ENCODE measurements around the gene CHP2. TPM values are rescaled to one million over a fixed set of nuclear protein-coding genes. Genes with fewer than 3 reads are reported as not detected.
A peak's percentile ranks its signal among the peaks of the same experiment; 100 is the strongest.
"Not testable (repeated sequence)": the region's sequence is repeated elsewhere in the genome, so short reads cannot be mapped to it uniquely, and the experiment has no call there.

Gene CHP2
- not detected in 2 replicates for total RNA-seq (2014; rRNA removed; shearing (Covaris generic))

DNA sequence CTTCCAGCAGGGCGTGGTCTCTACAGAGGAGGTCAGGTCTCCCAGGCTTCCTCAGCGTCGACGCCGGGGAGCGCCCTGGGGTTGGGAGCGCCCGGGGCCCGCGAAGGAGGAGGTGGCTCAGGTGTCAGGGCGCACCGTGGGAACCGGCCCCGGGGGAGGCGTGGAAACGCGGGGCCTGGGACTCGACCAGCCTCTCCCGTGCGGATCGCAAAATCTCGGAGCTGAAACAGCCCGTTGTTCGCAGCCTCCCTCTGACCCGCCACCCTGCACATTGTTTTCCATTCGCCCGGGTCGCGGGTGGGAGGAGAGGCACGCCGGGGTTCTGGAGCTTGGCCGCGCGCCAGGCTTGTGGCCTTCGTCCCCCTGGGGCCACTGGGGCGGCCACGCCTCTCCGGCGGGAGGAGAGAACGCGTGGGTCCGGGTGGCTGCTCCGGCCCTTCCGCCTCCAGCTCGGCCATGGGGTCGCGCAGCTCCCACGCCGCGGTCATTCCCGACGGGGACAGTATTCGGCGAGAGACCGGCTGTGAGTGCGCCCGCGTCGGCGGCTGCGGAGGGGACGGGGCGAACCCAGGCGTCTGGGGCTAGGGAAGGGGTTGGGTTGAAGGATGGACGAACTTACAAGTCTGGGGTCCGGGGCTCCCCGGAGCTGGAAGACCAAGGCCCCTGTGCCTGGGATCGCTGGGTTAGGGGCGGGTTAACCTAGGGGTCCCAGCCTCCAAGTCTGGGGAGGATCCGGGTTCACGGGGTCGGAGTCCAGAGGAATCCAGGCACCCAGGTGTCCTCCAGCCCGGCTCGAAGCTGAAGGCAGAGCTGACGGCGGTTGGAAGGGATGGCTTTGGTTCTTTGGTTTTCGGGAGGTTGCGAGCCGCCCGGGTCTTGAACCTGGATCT lies at the start of gene CHP2:
Gene CHP2 (plus strand): TSS at position 433 of the 890 bp plus-strand sequence. CDS start 24 bp downstream, at position 457.
- Histone ChIP-seq H3K4me1 (replicated peaks) (no peaks in the 10 kb centered on the region), H3K27ac (no peak within 1 kb of the TSS)

DNA sequence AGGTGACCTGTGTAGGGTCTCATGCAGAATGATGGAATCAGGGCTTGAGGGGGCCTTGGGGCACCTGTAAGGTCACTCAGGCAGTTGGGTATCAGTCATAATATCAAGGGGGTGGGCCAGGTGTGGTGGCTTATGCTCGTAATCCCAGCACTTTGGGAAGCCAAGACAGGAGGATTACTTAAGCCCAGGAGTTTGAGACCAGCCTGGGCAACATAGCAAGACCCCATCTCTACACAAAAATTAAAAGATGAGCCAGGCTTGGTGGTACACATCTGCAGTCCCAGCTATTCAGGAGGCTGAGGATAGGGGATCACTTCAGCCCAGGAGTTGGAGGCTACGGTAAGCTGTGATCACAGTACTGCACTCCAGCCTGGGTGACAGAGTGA lies 49.3 kb upstream of the CHP2 start:
- Histone ChIP-seq H3K27me3 (replicated peaks) (no peaks in the 10 kb centered on the region), H3K4me3 (no peak overlapping the region), H3K9me3 (replicated peaks) (peaks cover under 1% of the 10 kb centered on the region; the same call in 1 of the 2 replicates), H3K4me1 (replicated peaks) (no peaks in the 10 kb centered on the region), H3K36me3 (no peaks in the 10 kb centered on the region), H3K27ac (no peak overlapping the region)
- DNase-seq (ENCODE audit: low read depth in 1 of 2, low spot score in 2 of 2): no peak

More for the DNA sequence above, at the start of gene CHP2:
- no peak within 1 kb of the TSS for H3K4me3 ChIP-seq
- 0 out of 2 replicates have a peak, but pooled peaks cover 4% of the 10 kb centered on the region for H3K9me3 ChIP-seq (replicated peaks)
- H3K36me3 ChIP-seq: no peaks in the 10 kb centered on the region
- DNase-seq (ENCODE audit: low read depth in 1 of 2, low spot score in 2 of 2): no peak
- H3K27me3 ChIP-seq (replicated peaks): no peaks in the 10 kb centered on the region

DNA sequence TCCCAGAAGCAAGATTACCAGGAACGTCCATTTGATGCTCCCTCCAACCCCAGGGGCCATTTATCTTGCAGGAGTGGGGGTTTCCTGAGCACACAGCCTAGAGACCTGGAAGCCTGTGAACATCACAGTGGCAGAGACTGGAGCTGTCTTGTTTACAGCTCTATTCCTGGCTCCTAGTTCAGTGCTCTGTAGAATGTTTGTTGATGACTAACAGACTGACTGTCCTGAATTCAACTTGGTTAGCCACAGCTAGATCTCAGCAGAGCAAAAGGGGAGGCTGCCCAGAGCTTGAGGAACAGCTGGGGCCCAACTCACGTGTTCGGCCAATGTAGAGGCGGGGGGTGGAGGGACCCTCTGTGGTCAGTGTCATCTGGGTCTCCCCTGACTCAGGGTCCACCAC lies 48.4 kb upstream of the CHP2 start:
- no peaks in the 10 kb centered on the region for H3K36me3 ChIP-seq
- H3K4me3 ChIP-seq: no peak overlapping the region
- peaks cover 2% of the 10 kb centered on the region; the same call in 1 of the 2 replicates for H3K9me3 ChIP-seq (replicated peaks)
- H3K27ac ChIP-seq: no peak overlapping the region
- DNase-seq (ENCODE audit: low read depth in 1 of 2, low spot score in 2 of 2): no peak
- no peaks in the 10 kb centered on the region for H3K27me3 ChIP-seq (replicated peaks)
- H3K4me1 ChIP-seq (replicated peaks): no peaks in the 10 kb centered on the region

DNA sequence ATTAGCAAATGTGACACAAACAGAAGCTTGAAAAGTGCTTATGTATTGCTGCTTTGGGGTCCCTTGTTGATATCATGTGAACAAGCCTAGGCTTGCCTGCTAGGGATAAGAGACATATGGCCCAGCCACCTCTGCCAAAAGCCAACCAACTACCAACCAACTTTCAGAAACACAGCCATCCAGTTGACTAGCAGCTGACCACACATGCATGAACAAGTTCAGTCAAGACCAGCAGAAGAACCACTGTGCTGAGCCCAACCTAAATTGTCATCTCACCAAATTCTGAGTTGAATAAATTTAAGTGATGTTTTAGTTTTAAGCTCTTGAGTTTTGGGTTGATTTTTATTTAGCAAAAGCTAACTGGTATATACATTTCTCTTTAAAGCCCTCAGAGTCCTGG lies 45.3 kb upstream of the CHP2 start:
- Histone ChIP-seq H3K36me3 (no peaks in the 10 kb centered on the region), H3K27ac (no peak overlapping the region), H3K27me3 (replicated peaks) (no peaks in the 10 kb centered on the region; the same call in 1 of the 2 replicates), H3K9me3 (replicated peaks) (peaks cover 2% of the 10 kb centered on the region; the same call in 1 of the 2 replicates), H3K4me3 (no peak overlapping the region), H3K4me1 (replicated peaks) (no peaks in the 10 kb centered on the region)
- DNase-seq (ENCODE audit: low read depth in 1 of 2, low spot score in 2 of 2): no peak

DNA sequence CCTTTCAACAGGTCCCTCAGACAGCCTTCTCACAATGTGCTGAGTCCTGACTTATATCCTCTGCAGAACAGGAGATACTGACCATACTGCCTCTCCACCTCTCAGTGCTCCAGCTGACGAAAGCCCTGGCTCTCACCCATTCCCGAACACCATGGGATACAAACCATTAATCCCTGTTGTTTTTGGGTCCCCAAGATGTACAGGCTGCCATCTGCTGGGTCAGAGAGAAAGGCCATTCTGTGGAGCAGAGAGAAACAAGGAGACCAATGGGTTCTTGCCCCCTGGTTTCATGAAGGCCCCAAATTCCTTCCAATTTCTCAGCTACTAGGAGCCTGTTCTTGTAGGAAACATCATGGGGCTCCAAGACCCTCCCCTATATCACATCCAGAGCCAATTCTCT lies 44.8 kb upstream of the CHP2 start:
- no peaks in the 10 kb centered on the region for H3K4me1 ChIP-seq (replicated peaks)
- H3K27ac ChIP-seq: no peak overlapping the region
- H3K27me3 ChIP-seq (replicated peaks): no peaks in the 10 kb centered on the region; the same call in 1 of the 2 replicates
- no peaks in the 10 kb centered on the region for H3K36me3 ChIP-seq
- H3K9me3 ChIP-seq (replicated peaks): peaks cover 2% of the 10 kb centered on the region; the same call in 1 of the 2 replicates
- H3K4me3 ChIP-seq: no peak overlapping the region
- DNase-seq (ENCODE audit: low read depth in 1 of 2, low spot score in 2 of 2): no peak

DNA sequence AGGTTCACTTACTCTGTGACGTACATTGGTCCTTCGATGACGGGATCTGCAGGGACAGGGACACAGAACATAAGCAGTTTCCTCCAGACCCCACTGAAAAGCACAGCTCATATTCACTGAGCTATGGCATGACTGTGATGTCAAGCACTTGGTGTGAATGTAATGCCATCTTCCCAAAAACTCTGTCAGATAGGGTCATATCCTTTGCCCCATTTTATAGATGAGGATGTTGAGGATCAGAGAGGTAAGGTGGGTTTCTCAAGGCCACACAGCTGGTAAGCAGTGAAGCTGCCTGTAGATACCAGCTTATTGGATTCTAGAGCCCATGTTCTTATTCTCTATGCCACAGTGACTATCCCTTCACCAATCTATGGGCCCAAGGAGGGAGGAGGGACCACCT lies 44.3 kb upstream of the CHP2 start:
- H3K4me1 ChIP-seq (replicated peaks): no peaks in the 10 kb centered on the region
- no peaks in the 10 kb centered on the region; the same call in 1 of the 2 replicates for H3K27me3 ChIP-seq (replicated peaks)
- no peak overlapping the region for H3K4me3 ChIP-seq
- no peak overlapping the region for H3K27ac ChIP-seq
- no peak for DNase-seq (ENCODE audit: low read depth in 1 of 2, low spot score in 2 of 2)
- H3K9me3 ChIP-seq (replicated peaks): peaks cover 2% of the 10 kb centered on the region; the same call in 1 of the 2 replicates
- no peaks in the 10 kb centered on the region for H3K36me3 ChIP-seq

DNA sequence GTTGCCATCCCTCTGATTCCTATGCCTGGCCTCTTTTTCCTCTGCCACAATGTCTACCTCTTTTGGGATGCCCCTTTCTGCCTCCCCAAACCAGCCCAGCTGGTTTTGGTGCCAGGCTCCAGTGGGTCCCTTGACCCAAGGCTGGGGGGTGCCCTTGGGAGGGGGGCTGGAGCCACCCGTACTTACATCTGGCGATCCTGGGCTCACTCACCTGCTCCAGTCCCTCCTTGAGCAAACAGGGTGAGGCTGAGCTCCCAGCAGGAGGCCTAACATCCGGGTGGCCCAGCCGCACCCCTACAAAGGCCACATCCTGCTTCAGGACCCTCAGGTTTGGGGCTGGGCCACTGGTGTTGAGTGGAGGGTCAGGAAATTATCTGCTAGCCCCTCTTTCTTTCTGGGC lies 43.0 kb upstream of the CHP2 start:
- Histone ChIP-seq H3K4me1 (replicated peaks) (no peaks in the 10 kb centered on the region), H3K4me3 (no peak overlapping the region), H3K27me3 (replicated peaks) (no peaks in the 10 kb centered on the region; the same call in 1 of the 2 replicates), H3K27ac (no peak overlapping the region), H3K9me3 (replicated peaks) (peaks cover 2% of the 10 kb centered on the region; the same call in 1 of the 2 replicates), H3K36me3 (no peaks in the 10 kb centered on the region)
- no peak for DNase-seq (ENCODE audit: low read depth in 1 of 2, low spot score in 2 of 2)

DNA sequence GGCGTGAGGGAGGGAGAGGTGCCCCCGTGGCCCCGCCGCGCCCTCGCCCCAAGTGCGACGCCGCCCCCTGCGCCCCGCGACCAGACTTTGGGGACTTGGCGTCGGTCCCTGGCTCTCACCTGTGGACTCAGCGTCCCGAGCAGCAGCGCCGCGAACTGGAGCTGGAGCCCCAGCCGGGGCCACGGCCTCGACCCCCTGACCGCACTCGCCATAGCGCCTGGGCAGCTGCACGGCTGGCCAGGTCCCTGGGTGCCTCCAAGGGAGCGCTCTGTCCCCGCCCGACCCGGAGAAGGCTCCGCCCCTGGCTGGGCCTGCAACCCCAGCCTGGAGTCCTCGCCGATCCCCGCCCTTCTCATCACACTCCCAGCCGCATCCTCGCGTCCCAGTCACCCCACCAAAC lies 41.9 kb upstream of the CHP2 start, which contains the start of gene ERN2:
Gene ERN2 (minus strand): TSS at position 247 of the 400 bp plus-strand sequence. CDS start 35 bp downstream, at position 212.
- Histone ChIP-seq H3K4me1 (replicated peaks) (no peaks in the 10 kb centered on the region), H3K27ac (no peak within 1 kb of the TSS), H3K27me3 (replicated peaks) (no peaks in the 10 kb centered on the region; the same call in 1 of the 2 replicates), H3K9me3 (replicated peaks) (peaks cover 2% of the 10 kb centered on the region; the same call in 1 of the 2 replicates), H3K4me3 (no peak within 1 kb of the TSS), H3K36me3 (no peaks in the 10 kb centered on the region)
- DNase-seq (ENCODE audit: low read depth in 1 of 2, low spot score in 2 of 2): no peak

DNA sequence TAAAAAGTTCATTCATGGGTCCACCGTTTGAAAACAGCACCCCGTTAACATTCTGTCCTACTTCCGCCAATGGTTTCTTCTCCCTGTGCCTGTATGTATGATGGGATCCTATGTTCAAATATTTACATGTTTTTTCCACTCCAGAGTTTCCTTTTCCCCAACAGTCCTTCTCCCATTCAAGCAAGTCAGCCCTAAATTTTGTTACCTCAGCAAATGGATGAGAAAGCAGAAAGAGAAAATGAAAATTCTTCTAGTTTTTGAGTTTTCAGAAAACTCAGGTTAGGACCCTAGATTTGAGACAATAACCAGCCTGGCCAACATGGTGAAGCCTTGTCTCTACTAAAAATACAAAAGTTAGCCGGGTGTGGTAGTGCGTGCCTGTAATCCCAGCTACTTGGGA lies 38.3 kb upstream of the CHP2 start:
- no peaks in the 10 kb centered on the region for H3K4me1 ChIP-seq (replicated peaks)
- H3K9me3 ChIP-seq (replicated peaks): no peaks in the 10 kb centered on the region
- no peak overlapping the region for H3K4me3 ChIP-seq
- no peaks in the 10 kb centered on the region for H3K36me3 ChIP-seq
- DNase-seq (ENCODE audit: low read depth in 1 of 2, low spot score in 2 of 2): no peak
- no peak overlapping the region for H3K27ac ChIP-seq
- no peaks in the 10 kb centered on the region; the same call in 1 of the 2 replicates for H3K27me3 ChIP-seq (replicated peaks)

DNA sequence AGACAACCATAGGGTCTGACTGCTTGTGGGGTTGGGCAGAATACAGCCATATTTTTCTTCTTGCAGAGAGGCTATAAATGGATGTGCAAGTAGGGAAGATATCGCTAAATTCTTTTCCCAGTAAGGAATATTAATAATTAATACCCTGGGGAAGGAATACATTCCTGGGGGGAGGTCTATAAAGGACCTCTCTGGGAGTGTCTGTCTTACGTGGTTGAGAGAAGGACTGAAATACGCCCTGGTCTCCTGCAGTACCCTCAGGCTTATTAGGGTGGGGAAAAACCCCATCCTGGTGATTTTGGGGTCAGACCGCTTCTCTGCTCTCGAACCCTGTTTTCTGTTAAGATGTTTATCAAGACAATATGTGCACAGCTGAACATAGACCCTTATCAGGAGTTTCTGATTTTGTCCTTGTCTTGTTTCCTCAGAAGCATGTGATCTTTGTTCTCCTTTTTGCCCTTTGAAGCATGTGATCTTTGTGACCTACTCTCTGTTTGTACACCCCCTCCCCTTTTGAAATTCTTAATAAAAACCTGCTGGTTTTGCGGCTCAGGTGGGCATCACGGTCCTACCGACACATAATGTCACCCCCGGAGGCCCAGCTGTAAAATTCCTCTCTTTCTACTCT lies 32.1 kb upstream of the CHP2 start:
- not testable (repeated sequence) for DNase-seq (ENCODE audit: low read depth in 1 of 2, low spot score in 2 of 2); H3K27ac ChIP-seq; H3K27me3 ChIP-seq (replicated peaks); H3K4me1 ChIP-seq (replicated peaks); H3K36me3 ChIP-seq; H3K9me3 ChIP-seq (replicated peaks); H3K4me3 ChIP-seq

DNA sequence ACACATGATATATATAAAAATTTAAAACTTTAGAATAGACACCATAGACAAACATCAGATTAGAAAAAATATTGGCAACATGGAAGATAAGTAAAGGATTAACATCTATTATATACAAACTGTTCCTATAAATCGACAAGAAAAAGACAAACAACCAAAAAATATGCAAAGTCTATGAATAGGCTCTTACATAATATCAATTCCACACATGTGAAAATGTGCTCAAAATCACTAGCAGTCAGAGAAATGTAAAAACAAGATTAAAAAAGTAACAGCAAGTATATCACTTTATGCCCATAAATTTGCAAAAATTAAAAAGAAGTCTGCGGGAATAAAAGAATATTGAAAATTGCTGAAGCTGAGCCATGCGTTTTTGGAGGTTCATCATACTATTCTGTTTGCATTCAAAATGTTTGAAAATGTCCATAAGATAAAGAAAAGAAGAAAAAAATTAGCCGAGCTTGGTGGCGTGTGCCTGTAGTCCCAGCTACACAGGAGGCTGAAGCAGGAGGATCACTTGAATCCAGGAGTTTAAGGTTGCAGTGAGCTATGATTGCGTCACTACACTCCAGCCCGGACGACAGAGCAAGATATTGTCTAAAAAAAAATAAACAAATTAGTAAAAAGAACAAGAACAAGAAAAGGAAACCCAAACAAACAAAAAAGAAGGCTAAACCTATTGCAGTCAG lies 30.6 kb upstream of the CHP2 start:
- no peaks in the 10 kb centered on the region for H3K27me3 ChIP-seq (replicated peaks)
- peak in 1 of 2 experiments; percentile 37 for DNase-seq (ENCODE audit: low read depth in 1 of 2, low spot score in 2 of 2)
- H3K36me3 ChIP-seq: no peaks in the 10 kb centered on the region

DNA sequence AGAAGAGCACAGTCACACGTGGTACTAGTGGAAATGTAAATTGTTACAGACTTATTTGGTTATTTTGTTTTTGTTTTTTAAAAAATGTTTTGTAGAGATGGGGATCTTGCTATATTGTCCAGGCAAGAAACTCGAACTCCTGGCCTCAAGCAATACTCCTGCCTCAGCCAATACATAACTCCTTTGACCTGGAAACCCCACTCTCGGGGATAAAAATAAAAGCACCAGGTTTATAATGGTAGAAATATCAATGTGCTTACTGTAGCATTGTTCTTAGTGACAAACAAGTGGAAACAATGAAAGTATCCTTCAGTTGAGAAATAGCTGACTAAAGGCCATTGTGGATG lies 30.1 kb upstream of the CHP2 start:
- H3K4me3 ChIP-seq: no peak overlapping the region
- H3K36me3 ChIP-seq: no peaks in the 10 kb centered on the region
- DNase-seq (ENCODE audit: low read depth in 1 of 2, low spot score in 2 of 2): no peak
- H3K27ac ChIP-seq: no peak overlapping the region
- peaks cover 3% of the 10 kb centered on the region; the same call in 1 of the 2 replicates for H3K4me1 ChIP-seq (replicated peaks)
- no peaks in the 10 kb centered on the region for H3K9me3 ChIP-seq (replicated peaks)
- H3K27me3 ChIP-seq (replicated peaks): no peaks in the 10 kb centered on the region

More for the DNA sequence above, 30.6 kb upstream of the CHP2 start:
- Histone ChIP-seq H3K4me1 (replicated peaks) (peaks cover 3% of the 10 kb centered on the region; the same call in 1 of the 2 replicates), H3K27ac (no peak overlapping the region), H3K9me3 (replicated peaks) (no peaks in the 10 kb centered on the region), H3K4me3 (no peak overlapping the region)

DNA sequence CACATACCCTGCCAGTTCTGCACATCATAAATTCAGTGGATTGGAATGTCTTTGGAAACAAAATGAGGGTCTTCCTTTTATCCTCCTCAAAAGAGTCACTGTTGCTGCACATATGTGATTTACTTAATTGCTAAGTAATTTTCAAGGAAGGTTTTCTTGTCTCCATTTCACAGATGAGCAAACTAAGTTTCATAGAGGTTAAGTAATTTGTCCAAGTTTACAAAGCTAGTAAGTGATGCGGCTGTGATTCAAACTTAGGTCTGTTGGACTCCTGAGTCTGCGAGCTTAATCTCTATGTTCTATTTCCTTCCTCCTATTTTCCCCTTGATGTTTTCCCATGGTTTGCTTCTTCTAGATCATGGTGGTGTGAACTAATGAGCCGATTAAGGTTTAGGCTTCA lies 28.1 kb upstream of the CHP2 start:
- no peak for DNase-seq (ENCODE audit: low read depth in 1 of 2, low spot score in 2 of 2)
- no peak overlapping the region for H3K27ac ChIP-seq
- H3K4me3 ChIP-seq: no peak overlapping the region
- H3K36me3 ChIP-seq: no peaks in the 10 kb centered on the region
- H3K27me3 ChIP-seq (replicated peaks): no peaks in the 10 kb centered on the region
- H3K9me3 ChIP-seq (replicated peaks): no peaks in the 10 kb centered on the region
- peaks cover 3% of the 10 kb centered on the region; the same call in 1 of the 2 replicates for H3K4me1 ChIP-seq (replicated peaks)

Measured in SJSA1 (cell line).